K562 (cell line): Measurements from ENCODE around the gene TEX101. TPM values are rescaled to one million over a fixed set of nuclear protein-coding genes. Genes with fewer than 3 reads are reported as not detected.
A peak's percentile ranks its signal among the peaks of the same experiment; 100 is the strongest.

ENCODE experiments used
- ATAC-seq: fragments of 200-7000 bp; cut with Tn5 transposase; 3 replicates; pipeline ENCODE4 v1.9.1; 2020; ENCODE audit warnings: moderate library complexity
- BruUV-seq: library from RNA; stranded (reverse); fragments of 400-500 nt; replicated peaks from 2 replicates; lab custom pipeline; 2021; lab: Mats Ljungman, UMichigan
- CTCF ChIA-PET: fragments of 300-600 bp; formaldehyde crosslinking; extraction: SDS; loops from one replicate; lab custom pipeline; 2021; ENCODE audit warnings: low intra/inter-chr PET ratio; lab: Yijun Ruan, JAX
- POLR2A ChIA-PET: fragments of 300-600, 350-650 bp; sonication (Branson Sonifier 250); formaldehyde crosslinking; extraction: SDS; loops from one replicate; lab custom pipeline; 2021; ENCODE audit warnings: antibody characterized with exemption, inconsistent platforms; lab: Yijun Ruan, JAX
- DNase-seq, 4 experiments: peaks; one replicate each; pipeline versions ENCODE4 v3.0.0 to v3.0.0-alpha.2; 2011 to 2018; ENCODE audit warnings: low spot score in 3 of 4, mixed read lengths in 3 of 4; ENCODE audit errors: extremely low read depth in 1 of 4
- FAIRE-seq: peaks from 2 replicates; lab custom pipeline; 2011; peaks lifted over from hg19 to GRCh38; lab: Jason Lieb, UNC
- H2AFZ ChIP-seq: 2 replicates; pipeline ENCODE4 v1.6.0; 2011; ENCODE audit warnings: low read depth, low read length, control low read depth, inconsistent platforms
- H3K27ac ChIP-seq: fragments of 200-600 bp; 3 replicates; pipeline ENCODE4 v1.8.0; 2011; ENCODE audit warnings: low read depth, mild to moderate bottlenecking, control low read depth, inconsistent platforms, low read length, moderate library complexity, mixed read lengths; ENCODE audit errors: extremely low read depth
- H3K27me3 ChIP-seq, 2 experiments: fragments of 300-600 bp in 1 of 2; 2 replicates in 1 of 2; 3 replicates in 1 of 2; pipeline versions ENCODE4 v1.6.0 to v1.8.0; 2011; ENCODE audit warnings: inconsistent platforms in 2 of 2, low read length in 2 of 2, mild to moderate bottlenecking in 1 of 2, mixed read lengths in 1 of 2, moderate library complexity in 1 of 2; ENCODE audit not compliant: control insufficient read depth in 2 of 2, insufficient read depth in 2 of 2
- H3K36me3 ChIP-seq: fragments of 300-600 bp; 3 replicates; pipeline ENCODE4 v1.8.0; 2011; ENCODE audit warnings: mild to moderate bottlenecking, low read length, inconsistent platforms; ENCODE audit not compliant: control insufficient read depth, insufficient read depth
- H3K4me1 ChIP-seq, 2 experiments: fragments of 200-600 bp in 1 of 2; replicated peaks in 1 of 2; 2 replicates in 1 of 2; 3 replicates in 1 of 2; pipeline versions ENCODE4 v1.5.1 to v1.8.0; 2011; ENCODE audit warnings: inconsistent platforms in 2 of 2, low read length in 2 of 2, mild to moderate bottlenecking in 1 of 2, mixed read lengths in 1 of 2, moderate library complexity in 1 of 2; ENCODE audit not compliant: control insufficient read depth in 2 of 2, insufficient read depth in 2 of 2
- H3K4me2 ChIP-seq: 2 replicates; pipeline ENCODE4 v1.6.1; 2011; ENCODE audit warnings: low read length, control low read depth, inconsistent platforms, mixed read lengths; ENCODE audit not compliant: insufficient read depth
- H3K4me3 ChIP-seq: fragments of 200-600 bp; sonication (generic), shearing (Covaris generic); 2 replicates; pipeline ENCODE4 v1.5.1; 2016; ENCODE audit warnings: control low read depth, inconsistent platforms
- H3K79me2 ChIP-seq: fragments of 200-600 bp; 3 replicates; pipeline ENCODE4 v1.8.0; 2011; ENCODE audit warnings: low read length, inconsistent platforms; ENCODE audit not compliant: control insufficient read depth, insufficient read depth
- H3K9ac ChIP-seq, 2 experiments: 2 replicates each; pipeline versions ENCODE4 v1.6.0 to v1.6.1; 2011; ENCODE audit warnings: low read depth in 2 of 2, low read length in 2 of 2, control low read depth in 1 of 2, inconsistent platforms in 1 of 2, mild to moderate bottlenecking in 1 of 2, mixed read lengths in 1 of 2; ENCODE audit not compliant: insufficient read depth in 1 of 2
- H3K9me1 ChIP-seq: one replicate; pipeline ENCODE4 v1.6.0; 2011; ENCODE audit warnings: inconsistent platforms, mild to moderate bottlenecking, low read length, moderate library complexity; ENCODE audit not compliant: control insufficient read depth, insufficient read depth
- H3K9me3 ChIP-seq: replicated peaks from 2 replicates; pipeline ENCODE4 v1.5.1; 2011; ENCODE audit warnings: low read depth, low read length, inconsistent platforms; ENCODE audit not compliant: control insufficient read depth, insufficient read depth
- H4K20me1 ChIP-seq: replicated peaks from 2 replicates; pipeline ENCODE4 v1.6.1; 2011; ENCODE audit warnings: low read length, inconsistent platforms, mixed read lengths; ENCODE audit not compliant: control insufficient read depth, insufficient read depth
- BACH1 ChIP-seq: fragments of 200-800 bp; sonication (Bioruptor generic); IDR thresholded peaks from 2 replicates; pipeline ENCODE4 v1.6.1; 2016; ENCODE audit warnings: missing genetic modification characterization, missing compliant biosample characterization
- DNMT1 ChIP-seq: fragments of 450-650 bp; IDR thresholded peaks from 2 replicates; pipeline ENCODE4 v1.6.1; 2016; ENCODE audit warnings: antibody characterized with exemption, mild to moderate bottlenecking
- GTF2F1 ChIP-seq: IDR thresholded peaks from 2 replicates; pipeline ENCODE4 v1.6.1; 2011; ENCODE audit warnings: low read depth, low read length, improper control_type of control experiment
- IRF9 ChIP-seq: fragments of 450-650 bp; IDR thresholded peaks from 2 replicates; pipeline ENCODE4 v1.6.1; 2016; ENCODE audit warnings: missing biosample characterization, missing genetic modification characterization
- JUNB ChIP-seq: fragments of 450-650 bp; formaldehyde crosslinking; conservative IDR thresholded peaks from 2 replicates; pipeline ENCODE4 v1.4.0; 2020; ENCODE audit warnings: mild to moderate bottlenecking
- MAFK ChIP-seq: IDR thresholded peaks from 2 replicates; pipeline ENCODE4 v1.6.1; 2011; ENCODE audit warnings: low read length, improper control_type of control experiment
- PKNOX1 ChIP-seq: fragments of 450-650 bp; IDR thresholded peaks from 2 replicates; pipeline ENCODE4 v1.6.1; 2016
- SIRT6 ChIP-seq: IDR thresholded peaks from one replicate; pipeline ENCODE4 v1.6.1; 2012; ENCODE audit warnings: low read depth, mild to moderate bottlenecking, control low read depth, inconsistent platforms, low read length, moderate library complexity
- SMAD2 ChIP-seq: fragments of 150-350 bp; IDR thresholded peaks from 2 replicates; pipeline ENCODE4 v1.6.1; 2014; ENCODE audit warnings: low read depth, mild to moderate bottlenecking, low read length
- SMARCA4 ChIP-seq: fragments of 450-650 bp; IDR thresholded peaks from 2 replicates; pipeline ENCODE4 v1.6.1; 2016
- ZNF184 ChIP-seq: sonication (generic); formaldehyde crosslinking; IDR thresholded peaks from 2 replicates; pipeline ENCODE4 v1.5.0; 2020; ENCODE audit warnings: missing genetic modification reagents
- ZNF263 ChIP-seq: sonication (generic); formaldehyde crosslinking; IDR thresholded peaks from 2 replicates; pipeline ENCODE4 v1.8.0; 2022; ENCODE audit warnings: mild to moderate bottlenecking, missing genetic modification reagents, borderline replicate concordance
- ZNF408 ChIP-seq: fragments of 250-450 bp; sonication (Bioruptor Pico); IDR thresholded peaks from 2 replicates; pipeline ENCODE4 v1.4.0; 2020; ENCODE audit warnings: low read depth, mild to moderate bottlenecking, moderate library complexity
- WGBS: fragments of 100-300 bp; shearing (Covaris generic); methylation state at CpG from one replicate; pipeline ENCODE4 v1.1.6; 2016; ENCODE audit warnings: low coverage, mixed read lengths; ENCODE audit not compliant: insufficient coverage; ENCODE audit errors: missing lambda C conversion rate; 5-methylcytosine and 5-hydroxymethylcytosine counted together
- in situ Hi-C: fragments of 300-500 bp; cut with MboI; formaldehyde crosslinking; loops from 4 replicates; pipeline ENCODE4 v1.15.0; 2018; ENCODE audit warnings: inconsistent platforms, mixed read lengths
- intact Hi-C: fragments of 100-400 bp; cut with micrococcal nuclease; formaldehyde crosslinking; loops from 2 replicates; pipeline ENCODE4 v1.14.2; 2022
- polyA plus RNA-seq, 8 experiments: library from polyadenylated mRNA; depleted of rRNA in 4 of 8; stranded (reverse) in 5 of 8; unstranded in 3 of 8; fragments of >200 nt; fragmentation: Nextera tagmentation in 2 of 8; fragmentation: Illumina TruSeq in 1 of 8; extraction: Ambion mirVana in 2 of 8; extraction: Trizol in 1 of 8; gene quantifications; 2 replicates each; pipeline versions ENCODE4 v1.2.1 to v1.2.3, GENCODE V29; 2011 to 2014; ENCODE audit warnings: inconsistent platforms in 1 of 8, missing spikeins in 1 of 8
- total RNA-seq, 7 experiments: library from RNA; depleted of rRNA in 6 of 7; stranded (reverse); fragments of >200 nt in 6 of 7; fragmentation: Illumina TruSeq in 2 of 7; extraction: Trizol in 2 of 7; gene quantifications; 2 replicates each; pipeline versions ENCODE4 v1.2.1 to v1.2.3, GENCODE V29; 2011 to 2021; ENCODE audit warnings: low replicate concordance in 1 of 7

TEX101 gene
- total and polyA plus RNA-seq, 9 of the 15 experiments (the other 6 are each of a cell fraction or from before 2014, with no cell fraction given) = 0.10 to 0.36 (median 0.14) TPM; not detected in 6

- no peaks in the 10 kb centered on the region for H3K9me3 ChIP-seq
- no peaks in the 10 kb centered on the region for H4K20me1 ChIP-seq
- DNase-seq = no peak
- 15% methylated on average over 6 of the region's 6 CpGs for WGBS
- TF ChIP-seq PKNOX1 (peak; percentile 34), DNMT1 (no peak), BACH1 (tag) (0 out of 2 replicates have a peak, but pooled peaks have one; percentile 38)
- TF ChIP-seq, all 486 proteins: peak for 2
- Histone ChIP-seq H3K27ac (no peak overlapping the region), H3K79me2 (no peaks in the 10 kb centered on the region), H3K9ac (no peak overlapping the region), H3K4me1 (peaks cover 19 to 23% of the 10 kb centered on the region in 2 experiments), H2AFZ (peak overlapping the region; percentile 22; the same call in 1 of the 2 replicates), H3K4me3 (no peak overlapping the region), H3K9me1 (no peaks in the 10 kb centered on the region), H3K27me3 (no peaks in the 10 kb centered on the region; a peak in 1 of 5 replicates), H3K4me2 (no peak overlapping the region), H3K36me3 (no peaks in the 10 kb centered on the region)
- intact Hi-C loops = no loop called here
- ATAC-seq (no peak), FAIRE-seq (peak; percentile 59)
- in situ Hi-C loops = no loop called here
- ChIA-PET POLR2A (interaction anchor here (0.6 to 1.3 kb wide), 3 partner anchors 10 to 143 kb away, joined by 3 to 4 read pairs (median 3); no protein-coding TSS in a partner anchor), CTCF (no interaction called here)
- no TSS peak for BruUV-seq
Measured at GRCh38 chr19:43467276-43467675, 52.6 kb downstream of the TEX101 start.

- no peak for DNase-seq
- Histone ChIP-seq H2AFZ (peak overlapping the region; percentile 22; the same call in 1 of the 2 replicates), H3K9ac (no peak overlapping the region), H3K9me3 (no peaks in the 10 kb centered on the region), H3K4me1 (peaks cover 19 to 23% of the 10 kb centered on the region in 2 experiments), H3K9me1 (no peaks in the 10 kb centered on the region), H3K4me3 (no peak overlapping the region), H3K27ac (no peak overlapping the region), H3K36me3 (no peaks in the 10 kb centered on the region), H3K27me3 (no peaks in the 10 kb centered on the region), H3K4me2 (no peak overlapping the region), H3K79me2 (no peaks in the 10 kb centered on the region), H4K20me1 (no peaks in the 10 kb centered on the region)
- intact Hi-C loops = no loop called here
- ChIA-PET CTCF (no interaction called here), POLR2A (interaction anchor here (0.6 kb wide), 1 partner anchor 143 kb away, joined by 3 read pairs; no protein-coding TSS in a partner anchor)
- BruUV-seq = no TSS peak
- in situ Hi-C loops = no loop called here
- ATAC-seq = no peak
- no peak for FAIRE-seq
- 44% methylated on average over 4 of the region's 4 CpGs for WGBS
- no peak for TF ChIP-seq SMAD2
- no peak for TF ChIP-seq ZNF263 (CRISPR knock-in tag)
- peak; percentile 53; the same call in 1 of the 2 replicates for TF ChIP-seq MAFK
- TF ChIP-seq ZNF184 = no peak
- peak; percentile 60; the same call in 1 of the 2 replicates for TF ChIP-seq SMARCA4
- TF ChIP-seq GTF2F1 = no peak
- TF ChIP-seq SIRT6 = no peak
- 0 out of 2 replicates have a peak, but pooled peaks have one; percentile 34 for TF ChIP-seq IRF9 (tag)
- no peak for TF ChIP-seq ZNF408
- no peak for TF ChIP-seq JUNB (CRISPR knock-in tag)
Measured at GRCh38 chr19:43467730-43468129, 53.0 kb downstream of the TEX101 start.
